Bone marrow (tissue), 2 donors: ENCODE measurements around the gene DLG2.

Experiments
- DNase-seq, 2 donors: peaks; one replicate each; lab custom pipeline; 2025; lab: John Stamatoyannopoulos, UW

The DLG2 gene

GRCh38 chr11:83923961-83924360 lies 1703.2 kb downstream of the DLG2 start:
- DNase-seq, result no peak

DNA sequence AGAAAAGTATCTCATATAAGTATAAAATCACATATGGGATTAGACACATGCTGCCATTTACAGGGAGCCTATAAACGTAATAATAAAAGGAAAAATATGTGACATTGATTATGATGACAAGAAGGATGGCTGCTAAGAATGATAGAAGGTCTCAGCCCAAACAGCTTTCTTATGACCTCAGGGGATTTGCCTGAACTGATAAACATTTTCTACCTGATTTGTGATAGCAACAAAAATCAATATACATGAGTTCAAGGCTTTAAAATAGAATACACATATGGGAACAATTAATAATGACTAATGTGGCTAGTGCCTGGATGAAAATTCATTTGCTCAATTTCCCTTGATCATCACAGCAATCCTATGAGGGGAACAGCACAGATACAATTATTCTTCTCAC lies 1704.2 kb downstream of the DLG2 start:
- no peak for DNase-seq

DNA sequence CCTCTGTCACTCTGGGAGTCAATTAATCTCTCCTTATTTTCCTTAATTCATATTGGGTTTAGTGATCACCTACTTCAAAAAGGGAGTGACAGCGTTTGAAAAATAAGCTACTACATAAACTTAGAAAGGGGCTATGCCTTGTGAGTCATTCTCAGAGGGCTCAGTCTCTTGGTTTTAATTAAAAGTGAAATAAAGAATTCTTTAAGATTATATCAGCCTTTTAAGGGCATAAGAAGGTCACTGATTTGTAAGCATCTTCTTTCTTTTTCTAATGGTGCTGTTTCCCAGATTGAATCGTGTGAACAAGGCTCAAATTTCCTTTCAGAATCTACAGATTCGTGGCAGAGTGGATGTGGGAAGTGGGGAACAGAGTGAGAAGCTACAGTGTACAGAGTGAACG lies 1704.8 kb downstream of the DLG2 start:
- no peak for DNase-seq

GRCh38 chr11:83921447-83922192 lies 1705.5 kb downstream of the DLG2 start:
- no peak for DNase-seq

- DNase-seq, result no peak
These were observed 1708.7 kb downstream of the DLG2 start for GRCh38 chr11:83918476-83918875.

- no peak for DNase-seq
These were observed 1712.1 kb downstream of the DLG2 start for GRCh38 chr11:83914995-83915394.

- no peak for DNase-seq
These were observed 1717.3 kb downstream of the DLG2 start for GRCh38 chr11:83909579-83910534.

GRCh38 chr11:83908298-83908856 lies 1718.8 kb downstream of the DLG2 start:
- DNase-seq, result no peak

DNA sequence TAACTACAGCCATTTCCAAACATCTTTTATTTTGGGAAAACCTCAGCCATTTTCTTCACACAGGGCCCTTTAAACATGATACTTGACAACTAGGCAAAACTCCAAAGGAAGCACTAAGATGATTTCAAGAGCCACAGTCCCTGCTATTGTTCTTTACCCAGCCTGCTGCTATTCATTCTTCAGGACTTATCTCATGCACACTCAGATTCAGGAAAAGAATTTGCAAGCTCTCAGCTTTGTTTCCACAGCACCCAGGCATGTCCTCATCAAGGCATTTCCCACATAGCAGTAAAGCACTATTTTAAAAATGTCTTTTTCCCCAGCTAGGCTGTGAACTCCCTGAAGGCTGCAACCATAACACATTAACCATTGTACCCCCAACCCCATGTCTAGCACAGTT lies 1731.6 kb downstream of the DLG2 start:
- no peak for DNase-seq

DNA sequence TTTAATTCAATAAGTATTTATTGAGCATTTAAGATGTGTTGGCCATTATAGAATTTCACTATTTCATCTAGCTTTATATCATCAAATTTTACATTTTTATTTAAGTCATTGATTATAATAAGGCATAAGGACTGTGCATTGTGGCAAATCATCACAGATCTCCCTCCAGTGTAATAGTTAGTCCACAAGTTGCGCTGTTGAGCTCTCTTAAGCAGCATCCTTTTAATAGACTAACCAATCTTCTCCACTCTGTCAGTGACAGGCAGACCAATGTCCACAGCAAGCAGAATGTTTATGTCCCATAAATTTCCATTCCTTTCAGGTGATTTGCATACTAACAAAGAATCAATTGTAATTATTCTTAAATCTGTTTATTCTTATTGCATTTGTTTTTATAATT lies 1745.7 kb downstream of the DLG2 start:
- no peak for DNase-seq

DNA sequence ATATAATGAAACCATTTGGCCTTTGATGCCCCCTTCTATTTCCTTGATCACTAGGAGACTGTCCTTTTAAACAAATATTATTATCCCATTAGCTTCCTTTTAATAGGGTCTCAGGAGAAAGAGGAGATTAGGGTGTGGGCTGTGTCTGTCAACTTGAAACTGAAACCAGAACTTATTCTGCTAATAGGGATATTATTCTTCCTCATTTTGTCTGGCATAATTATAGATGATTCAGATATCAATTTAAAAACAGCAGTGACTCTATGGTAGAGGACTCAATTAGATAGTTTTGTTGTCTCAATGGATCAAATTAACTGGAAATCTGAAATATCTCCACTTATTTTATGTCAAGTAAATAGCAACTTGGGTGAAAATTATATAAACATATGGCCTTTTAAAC lies 1756.1 kb downstream of the DLG2 start:
- no peak for DNase-seq

DNA sequence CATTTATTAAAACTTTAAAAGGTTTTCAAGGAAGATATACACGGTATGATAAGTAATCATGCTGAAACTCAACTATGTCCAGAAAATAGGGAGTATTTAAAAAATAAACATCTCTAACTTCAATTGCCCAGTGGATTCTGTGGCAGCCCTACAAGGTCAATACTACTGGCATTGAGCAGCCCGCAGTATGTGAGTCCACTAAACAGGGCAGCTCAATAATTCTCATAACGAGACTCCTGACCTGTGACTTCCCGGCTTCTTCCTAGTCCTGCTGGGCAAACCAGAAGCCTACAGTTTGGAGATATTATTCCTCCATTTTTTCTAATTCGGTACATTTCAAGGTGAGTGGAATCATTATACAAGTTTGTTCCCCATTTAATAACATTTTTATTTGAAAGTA lies 1760.5 kb downstream of the DLG2 start:
- no peak for DNase-seq

DNA sequence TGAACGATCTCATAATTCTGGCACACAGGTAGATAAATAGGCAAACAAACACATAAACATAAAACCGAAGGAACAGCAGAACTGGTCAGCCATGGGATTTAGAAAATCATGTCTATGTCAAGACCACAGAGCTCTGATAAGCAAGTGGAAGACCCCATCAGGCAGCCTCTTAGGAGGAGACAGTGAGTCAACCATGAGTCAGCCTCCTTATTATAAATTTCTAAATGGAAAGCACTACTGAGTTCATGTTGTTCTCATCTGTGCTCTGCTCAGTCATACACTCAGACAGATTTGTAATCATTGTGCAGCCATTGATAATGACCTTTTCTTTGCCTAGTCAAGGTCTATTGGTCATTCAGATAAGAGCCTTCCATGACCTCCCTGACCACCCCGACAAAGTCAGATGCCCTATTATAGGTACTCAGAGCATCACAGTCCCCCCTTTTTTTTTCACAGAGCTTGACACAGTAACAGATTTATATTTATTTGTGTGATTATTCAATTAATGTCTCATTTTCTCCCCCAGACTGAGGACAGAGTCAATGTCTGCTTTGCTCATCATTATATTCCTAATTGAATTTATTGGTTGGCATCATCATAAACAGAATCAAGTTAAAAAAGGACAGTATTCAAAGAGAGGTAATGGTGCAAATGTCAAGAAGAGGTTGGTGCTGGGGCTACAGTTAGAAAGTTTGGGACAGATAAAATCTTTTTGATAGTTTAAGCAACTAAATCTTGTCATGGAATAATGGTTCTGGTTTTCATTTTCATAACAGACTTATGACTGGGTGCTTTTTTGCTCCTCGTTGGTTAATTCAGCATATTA lies 1761.3 kb downstream of the DLG2 start:
- no peak for DNase-seq

- no peak for DNase-seq
These were observed 1762.6 kb downstream of the DLG2 start for GRCh38 chr11:83864412-83865057.

- DNase-seq, result no peak
These were observed 1763.9 kb downstream of the DLG2 start for GRCh38 chr11:83863272-83863671.

DNA sequence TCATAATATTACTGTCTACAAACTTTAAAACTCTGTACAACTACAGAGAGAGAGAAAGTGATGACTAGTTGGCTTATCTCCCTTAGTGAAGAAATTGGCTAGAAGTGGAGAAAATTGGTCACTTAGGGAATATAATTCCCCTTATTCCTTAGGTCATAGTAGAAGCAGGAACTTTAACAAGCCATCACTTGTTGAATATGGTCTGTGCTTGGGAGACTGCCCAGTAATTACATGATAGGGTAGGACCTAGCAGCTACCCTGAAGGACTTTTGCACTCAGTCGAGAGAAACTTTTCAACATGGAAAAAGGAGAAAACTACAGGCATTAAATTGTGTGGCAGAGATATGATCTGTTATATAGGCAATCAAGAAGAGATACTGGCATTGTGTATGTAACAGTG lies 1764.5 kb downstream of the DLG2 start:
- no peak for DNase-seq

GRCh38 chr11:83862033-83862432 lies 1765.1 kb downstream of the DLG2 start:
- no peak for DNase-seq

DNA sequence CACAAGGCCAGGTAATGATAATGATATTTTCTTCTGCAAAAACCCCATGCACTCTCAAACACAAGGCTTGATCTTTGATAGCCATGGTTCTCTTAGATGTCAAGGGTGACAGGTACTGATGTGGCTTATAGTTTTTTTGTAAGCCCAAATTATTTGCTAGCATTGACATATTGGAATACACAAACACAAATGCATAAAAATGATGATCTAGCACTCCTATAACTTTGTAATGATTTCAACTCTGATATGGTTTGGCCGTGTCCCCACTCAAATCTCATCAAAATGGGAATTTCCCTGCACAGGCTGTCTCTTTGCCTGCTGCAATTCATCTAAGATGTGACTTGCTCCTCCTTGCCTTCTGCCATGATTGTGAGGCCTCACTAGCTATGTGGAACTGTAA lies 1768.5 kb downstream of the DLG2 start:
- DNase-seq, result no peak

- DNase-seq, result no peak
These were observed 1771.9 kb downstream of the DLG2 start for GRCh38 chr11:83855237-83855636.

DNA sequence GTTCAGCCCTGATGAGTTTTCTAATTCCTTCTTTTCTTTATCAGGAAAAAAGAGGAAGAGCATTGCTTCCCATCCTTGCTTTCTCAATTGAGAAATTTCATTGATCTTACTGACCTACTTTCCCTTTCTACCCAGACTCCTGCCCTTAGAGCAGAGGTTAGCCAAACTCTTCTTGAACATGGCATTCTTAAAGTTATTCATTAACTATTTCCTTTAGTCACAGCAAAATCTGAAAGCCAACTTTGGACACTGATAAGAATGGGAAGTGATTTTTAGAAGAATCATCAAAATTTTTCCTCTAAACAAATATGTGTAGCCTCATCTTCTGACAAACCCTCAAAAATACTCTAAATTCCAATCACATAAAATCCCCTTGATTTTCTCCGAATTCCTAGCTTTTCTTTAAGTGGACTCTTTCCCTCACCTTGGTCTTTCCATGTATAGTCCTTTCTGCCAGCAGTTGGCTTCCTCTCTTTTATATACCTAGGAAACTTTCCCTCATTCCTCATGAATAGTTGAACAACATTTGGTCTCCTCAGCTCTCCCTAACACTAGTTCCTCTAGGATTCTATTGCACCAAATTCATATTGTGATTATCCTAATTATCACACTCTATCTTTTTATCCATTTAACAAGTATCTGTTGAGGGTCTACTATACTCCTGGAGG lies 1774.2 kb downstream of the DLG2 start:
- DNase-seq, result no peak

- DNase-seq, result no peak
These were observed 1775.1 kb downstream of the DLG2 start for GRCh38 chr11:83852012-83852411.
